Heart left ventricle (tissue), 16 donors: Measurements from ENCODE around the gene AVPR2. TPM values are rescaled to one million over a fixed set of nuclear protein-coding genes. Genes with fewer than 3 reads are reported as not detected.

Experiments
- ATAC-seq, 4 donors: fragments of 200-7000 bp; cut with Tn5 transposase; one replicate each; pipeline ENCODE4 v1.9.1; 2020 to 2022; ENCODE audit warnings: moderate library complexity in 4 of 4, mild to moderate bottlenecking in 3 of 4, moderate number of reproducible peaks in 1 of 4
- DNase-seq, 5 donors: peaks; one replicate each; pipeline ENCODE4 v3.0.0-alpha.2; 2020
- H3K27ac ChIP-seq, 12 donors: fragments of 200-600 bp; sonication (generic) in 4 of 12; one replicate each; pipeline versions ENCODE4 v1.5.0 to v1.8.0; 2016 to 2022; ENCODE audit warnings: mild to moderate bottlenecking in 2 of 12
- H3K27me3 ChIP-seq, 9 donors: fragments of 200-600 bp; sonication (generic) in 2 of 9; one replicate each; pipeline versions ENCODE4 v1.5.1 to v1.8.0; 2016 to 2022; ENCODE audit warnings: mild to moderate bottlenecking in 3 of 9
- H3K36me3 ChIP-seq, 9 donors: fragments of 200-600 bp; sonication (generic) in 2 of 9; one replicate each; pipeline versions ENCODE4 v1.5.0 to v1.8.0; 2018 to 2022; ENCODE audit warnings: mild to moderate bottlenecking in 2 of 9
- H3K4me1 ChIP-seq, 12 donors: fragments of 200-600 bp; sonication (generic) in 4 of 12; one replicate each; pipeline versions ENCODE4 v1.5.0 to v1.8.0; 2016 to 2022; ENCODE audit warnings: mild to moderate bottlenecking in 3 of 12
- H3K4me3 ChIP-seq, 12 donors: fragments of 200-600 bp; sonication (generic) in 4 of 12; one replicate each; pipeline versions ENCODE4 v1.5.0 to v1.8.0; 2017 to 2022; ENCODE audit warnings: mild to moderate bottlenecking in 9 of 12, moderate library complexity in 4 of 12
- H3K9me3 ChIP-seq, 12 donors: fragments of 200-600 bp; sonication (generic) in 4 of 12; one replicate each; pipeline versions ENCODE4 v1.5.0 to v1.8.0; 2016 to 2022; ENCODE audit warnings: mild to moderate bottlenecking in 1 of 12
- CTCF ChIP-seq, 12 donors: fragments of 200-600 bp; sonication (generic) in 4 of 12; IDR thresholded peaks; one replicate each; pipeline versions ENCODE4 v1.5.0 to v1.8.0; 2018 to 2022; ENCODE audit warnings: antibody characterized with exemption in 12 of 12, mild to moderate bottlenecking in 5 of 12
- POLR2A ChIP-seq, 2 donors: fragments of 450-650 bp; IDR thresholded peaks; one replicate each; pipeline ENCODE4 v1.6.1; 2017; ENCODE audit warnings: antibody characterized with exemption in 2 of 2, mild to moderate bottlenecking in 2 of 2, moderate library complexity in 2 of 2
- WGBS, 4 donors: extraction: QIAGEN DNeasy Blood & Tissue Kit in 2 of 4; methylation state at CpG; one replicate each; pipeline versions ENCODE4 v1.1.5 to v1.1.7; 2013 to 2018; 5-methylcytosine and 5-hydroxymethylcytosine counted together
- intact Hi-C, 10 donors: fragments of 100-400 bp; cut with DNase I; formaldehyde crosslinking; loops; one replicate each; pipeline versions ENCODE4 v1.11.1 to v1.14.2; 2022
- polyA plus RNA-seq, 2 donors: library from polyadenylated mRNA; stranded (reverse); fragments of 200-250 nt; gene quantifications; one replicate each; pipeline ENCODE4 v1.2.3, GENCODE V29; 2013
- total RNA-seq, 9 donors: library from RNA; depleted of rRNA in 2 of 9; stranded (reverse); fragments of >200 nt in 2 of 9; fragmentation: NEBNext Ultra II Directional in 3 of 9; extraction: Animal tissue kit (Norgen Biotek cat#: 25700) in 3 of 9; gene quantifications; one replicate each; pipeline versions ENCODE4 v1.1.0 to v1.2.4, GENCODE V29; 2016 to 2023
- donor health status: ischemic (EF 13 %, LVEDD 7.1; RV severe dilation, severe dysfunction).
- donor health status: healthy with polysubstance abuse.
- donor health status: DM: no; HTN: yes; CAD: no.
- donor health status: DM: no; HTN: no; CAD: no.
- donor health status: ischemic (EF 25% LVEDD 6.9; RV normal size, moderate dysfunction).
- donor health status: ischemic (EF 25% LVEDD 5.7; RV mildly dilated, moderate dysfunction).
- donor health status: healthy.
- donor health status: DM: yes; HTN: yes; CAD: no.
- donor health status: ischemic (EF 35%, LVEDD 5.7; RV mildly dilated, moderate dysfunction).
- donor health status: nonischemic (EF 11% LVEDD 7.7; RV severe dilation, severe dysfunction).
- donor health status: DM: yes; HTN: yes; CAD: no.
- donor health status: PGD.
- donor health status: ischemic (EF 29% LVEDD 5.4; RV normal size, mild dysfunction).
- donor health status: nonischemic (EF 23%, LVEDD 6.1; RV moderate dilation, normal function).

Gene AVPR2
- total and polyA plus RNA-seq, 11 donors: 2.2 to 10.5 (median 3.1) TPM

- intact Hi-C loops: loop anchor here in 2 of 10 donors (10.0 kb wide), 1 partner anchor 75 kb away; the partner anchor contains the start of gene PDZD4 (in 2 of the 2)
- WGBS, 4 donors: 86 to 97% (median 96%) methylated on average over 20 to 25 of the region's 25 CpGs
- no peak overlapping the region for H3K27ac ChIP-seq
- H3K27me3 ChIP-seq: peaks cover 0 to 48% (median 0%) of the 10 kb centered on the region in 9 donors
- H3K9me3 ChIP-seq: no peaks in the 10 kb centered on the region
- no peaks in the 10 kb centered on the region for H3K4me1 ChIP-seq
- DNase-seq: peak in 1 of 5 donors; percentile 40
- no peak overlapping the region for H3K4me3 ChIP-seq
- TF ChIP-seq POLR2A (IDR thresholded peaks at IDR 0.05) (no peak), CTCF (IDR thresholded peaks at IDR 0.05) (no peak)
- peaks cover 0 to 27% (median 0%) of the 10 kb centered on the region in 9 donors for H3K36me3 ChIP-seq
- ATAC-seq: no peak
These were observed 5.5 kb downstream of the AVPR2 start for GRCh38 chrX:153909980-153910360.

DNA sequence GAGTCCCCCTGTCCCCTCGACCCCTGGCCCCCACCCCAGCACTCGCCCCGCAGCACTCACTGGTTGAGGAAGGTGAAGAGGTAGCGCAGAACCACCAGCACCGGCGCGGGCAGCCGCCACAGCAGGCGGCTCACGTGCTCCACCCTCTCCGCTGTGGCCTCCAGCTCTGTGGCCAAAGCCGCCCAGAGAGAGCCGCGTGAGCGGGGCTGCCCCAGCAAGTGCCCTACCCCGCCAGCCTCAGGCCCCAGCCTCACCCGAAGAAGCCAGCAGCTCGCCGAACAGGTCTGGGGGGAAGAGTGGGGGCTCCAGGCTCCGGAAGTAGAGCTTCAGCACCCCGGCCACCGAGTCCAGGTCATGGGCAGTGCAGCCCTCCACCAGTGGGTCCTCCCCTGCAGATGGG, 6.0 kb downstream of the AVPR2 start:
- ATAC-seq (no peak), DNase-seq (no peak)
- H3K36me3 ChIP-seq: peaks cover 0 to 27% (median 0%) of the 10 kb centered on the region in 9 donors
- no peak for TF ChIP-seq CTCF (IDR thresholded peaks at IDR 0.05)
- no peak for TF ChIP-seq POLR2A (IDR thresholded peaks at IDR 0.05)
- WGBS, 4 donors: 92 to 97% (median 95%) methylated on average over 2 to 22 of the region's 22 CpGs
- H3K4me3 ChIP-seq: no peak overlapping the region
- H3K4me1 ChIP-seq: no peaks in the 10 kb centered on the region
- no peak overlapping the region for H3K27ac ChIP-seq
- H3K27me3 ChIP-seq: peaks cover 0 to 47% (median 0%) of the 10 kb centered on the region in 9 donors
- no peaks in the 10 kb centered on the region for H3K9me3 ChIP-seq
- intact Hi-C loops: no loop called here

DNA sequence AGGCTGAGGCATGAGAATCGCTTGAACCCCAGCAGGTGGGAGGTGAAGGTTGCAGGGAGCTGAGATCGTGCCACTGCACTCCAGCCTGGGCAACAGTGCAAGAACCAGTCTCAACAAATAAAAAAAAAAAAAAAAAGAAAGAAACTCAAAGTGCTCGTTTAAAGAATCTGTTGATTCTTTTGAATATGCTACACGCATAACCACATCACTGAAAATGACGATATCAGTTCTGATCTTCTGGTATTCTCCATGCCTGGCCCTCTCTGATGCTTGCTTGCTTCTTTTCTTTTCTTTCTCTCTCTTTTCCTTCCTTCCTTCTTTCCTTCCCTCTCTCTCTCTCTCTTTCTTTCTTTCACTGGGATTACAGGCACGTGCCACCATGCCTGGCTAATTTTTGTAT, 7.3 kb downstream of the AVPR2 start:
- intact Hi-C loops: no loop called here
- H3K9me3 ChIP-seq: no peaks in the 10 kb centered on the region
- H3K4me3 ChIP-seq: no peak overlapping the region
- ATAC-seq (no peak), DNase-seq (no peak)
- no peak overlapping the region for H3K27ac ChIP-seq
- no peaks in the 10 kb centered on the region for H3K4me1 ChIP-seq
- peaks cover 0 to 37% (median 0%) of the 10 kb centered on the region in 9 donors for H3K36me3 ChIP-seq
- WGBS, 4 donors: 83 to 93% (median 88%) methylated on average over 6 of the region's 6 CpGs
- H3K27me3 ChIP-seq: peaks cover 0 to 40% (median 0%) of the 10 kb centered on the region in 9 donors
- TF ChIP-seq CTCF (IDR thresholded peaks at IDR 0.05): no peak
- TF ChIP-seq POLR2A (IDR thresholded peaks at IDR 0.05): no peak

GRCh38 chrX:153913211-153913610, 8.7 kb downstream of the AVPR2 start:
- intact Hi-C loops: no loop called here

More at GRCh38 chrX:153913211-153913610, 8.7 kb downstream of the AVPR2 start:
- WGBS, 4 donors: 73 to 78% (median 76%) methylated on average over 3 to 17 of the region's 17 CpGs
- DNase-seq (no peak), ATAC-seq (no peak)
- Histone ChIP-seq H3K27ac (no peak overlapping the region), H3K4me1 (no peaks in the 10 kb centered on the region), H3K9me3 (no peaks in the 10 kb centered on the region), H3K27me3 (peaks cover 0 to 47% (median 0%) of the 10 kb centered on the region in 9 donors), H3K36me3 (peaks cover 0 to 48% (median 0%) of the 10 kb centered on the region in 9 donors), H3K4me3 (no peak overlapping the region)
- TF ChIP-seq POLR2A (IDR thresholded peaks at IDR 0.05): no peak
- TF ChIP-seq CTCF (IDR thresholded peaks at IDR 0.05): no peak
